HepG2 (cell line): ENCODE measurements around the gene SPACDR. TPM values are rescaled to one million over a fixed set of nuclear protein-coding genes. Genes with fewer than 3 reads are reported as not detected.

ENCODE experiments used
- ATAC-seq: fragments of 200-7000 bp; cut with Tn5 transposase; 3 replicates; pipeline ENCODE4 v1.9.1; 2020; ENCODE audit warnings: mild to moderate bottlenecking, moderate library complexity
- BruUV-seq: library from RNA; stranded (reverse); fragments of 400-500 nt; replicated peaks from 2 replicates; lab custom pipeline; 2021; lab: Mats Ljungman, UMichigan
- CTCF ChIA-PET: fragments of 300-600 bp; formaldehyde crosslinking; extraction: SDS; loops from one replicate; lab custom pipeline; 2021; ENCODE audit warnings: low total read pairs, inconsistent platforms, low intra/inter-chr PET ratio; lab: Yijun Ruan, JAX
- POLR2A ChIA-PET: fragments of 350-600 bp; sonication (Branson Sonifier 250); formaldehyde crosslinking; loops from one replicate; lab custom pipeline; 2020; ENCODE audit warnings: antibody characterized with exemption, inconsistent platforms; lab: Yijun Ruan, JAX
- DNase-seq: peaks from one replicate; pipeline ENCODE4 v3.0.0-alpha.2; 2015; ENCODE audit warnings: low spot score
- FAIRE-seq: peaks from 3 replicates; lab custom pipeline; 2011; peaks lifted over from hg19 to GRCh38; lab: Jason Lieb, UNC
- H2AFZ ChIP-seq: one replicate; pipeline ENCODE4 v1.6.1; 2011; ENCODE audit warnings: low read length, inconsistent platforms
- H3K27ac ChIP-seq: fragments of 300-600 bp; 3 replicates; pipeline ENCODE4 v1.8.0; 2011; ENCODE audit warnings: mixed run types, mild to moderate bottlenecking, mixed read lengths, low read length, inconsistent platforms; ENCODE audit not compliant: insufficient read depth; ENCODE audit errors: extremely low read length
- H3K27me3 ChIP-seq, 2 experiments: fragments of 200-600 bp in 1 of 2; 2 replicates in 1 of 2; 3 replicates in 1 of 2; pipeline versions ENCODE4 v1.6.0 to v1.8.0; 2011; ENCODE audit warnings: low read length in 2 of 2, mild to moderate bottlenecking in 2 of 2, moderate library complexity in 2 of 2, inconsistent platforms in 1 of 2; ENCODE audit not compliant: insufficient read depth in 2 of 2, control insufficient read depth in 1 of 2
- H3K36me3 ChIP-seq, 2 experiments: fragments of 200-600 bp in 1 of 2; replicated peaks in 1 of 2; 2 replicates in 1 of 2; 3 replicates in 1 of 2; pipeline versions ENCODE4 v1.5.1 to v1.8.0; 2011; ENCODE audit warnings: low read length in 2 of 2, inconsistent platforms in 1 of 2; ENCODE audit not compliant: insufficient read depth in 2 of 2, control insufficient read depth in 1 of 2
- H3K4me1 ChIP-seq: 2 replicates; pipeline ENCODE4 v1.5.1; 2012; ENCODE audit warnings: low read length, inconsistent platforms; ENCODE audit not compliant: insufficient read depth
- H3K4me2 ChIP-seq: 2 replicates; pipeline ENCODE4 v1.6.0; 2011; ENCODE audit warnings: low read depth, low read length, inconsistent platforms
- H3K4me3 ChIP-seq, 3 experiments: fragments of 200-600 bp in 1 of 3; sonication (generic), shearing (Covaris generic) in 1 of 3; replicated peaks in 1 of 3; 2 replicates each; pipeline ENCODE4 v1.5.1; 2011 to 2016; ENCODE audit warnings: low read length in 3 of 3, inconsistent platforms in 2 of 3, low read depth in 2 of 3, mild to moderate bottlenecking in 2 of 3, control low read depth in 1 of 3, mixed read lengths in 1 of 3; ENCODE audit not compliant: insufficient read depth in 1 of 3
- H3K79me2 ChIP-seq: one replicate; pipeline ENCODE4 v1.6.1; 2011; ENCODE audit warnings: low read length, inconsistent platforms; ENCODE audit not compliant: insufficient read depth
- H3K9ac ChIP-seq: 2 replicates; pipeline ENCODE4 v1.6.0; 2011; ENCODE audit warnings: mild to moderate bottlenecking, low read depth, low read length, inconsistent platforms; ENCODE audit not compliant: insufficient read depth
- H3K9me3 ChIP-seq: 2 replicates; pipeline ENCODE4 v1.5.1; 2012; ENCODE audit warnings: mild to moderate bottlenecking, low read length
- H4K20me1 ChIP-seq: 2 replicates; pipeline ENCODE4 v1.6.0; 2011; ENCODE audit warnings: inconsistent platforms, mild to moderate bottlenecking, low read length, moderate library complexity; ENCODE audit not compliant: insufficient read depth
- ASH2L ChIP-seq: fragments of 300-600, 200-600 bp; sonication (generic); IDR thresholded peaks from 2 replicates; pipeline ENCODE4 v1.7.0; 2017; ENCODE audit warnings: low read depth, mild to moderate bottlenecking, moderate library complexity, mixed read lengths, low read length; ENCODE audit not compliant: insufficient read length
- DZIP1 ChIP-seq: sonication (generic); formaldehyde crosslinking; IDR thresholded peaks from 2 replicates; pipeline ENCODE4 v1.5.0; 2020; ENCODE audit warnings: mild to moderate bottlenecking, missing genetic modification reagents
- FOXK2 ChIP-seq: fragments of 450-650 bp; IDR thresholded peaks from 2 replicates; pipeline ENCODE4 v1.6.1; 2016
- FOXP1 ChIP-seq, 2 experiments: fragments of 450-650 bp in 1 of 2; IDR thresholded peaks; 2 replicates each; pipeline ENCODE4 v1.6.1; 2017 to 2018; ENCODE audit warnings: antibody characterized with exemption in 1 of 2
- MTF1 ChIP-seq: sonication (generic); formaldehyde crosslinking; IDR thresholded peaks from 2 replicates; pipeline ENCODE4 v1.5.0; 2020; ENCODE audit warnings: missing genetic modification reagents
- NRL ChIP-seq: sonication (generic); formaldehyde crosslinking; IDR thresholded peaks from 2 replicates; pipeline ENCODE4 v1.5.0; 2020; ENCODE audit warnings: missing genetic modification reagents, mild to moderate bottlenecking, moderate library complexity, borderline replicate concordance
- SNAPC5 ChIP-seq: sonication (generic); formaldehyde crosslinking; IDR thresholded peaks from 2 replicates; pipeline ENCODE4 v1.8.1; 2023; ENCODE audit warnings: mild to moderate bottlenecking, missing genetic modification reagents, borderline replicate concordance
- ZNF232 ChIP-seq: sonication (generic); formaldehyde crosslinking; IDR thresholded peaks from 2 replicates; pipeline ENCODE4 v1.4.0; 2020; ENCODE audit warnings: missing genetic modification reagents, borderline replicate concordance
- ZNF468 ChIP-seq: sonication (generic); formaldehyde crosslinking; IDR thresholded peaks from 2 replicates; pipeline ENCODE4 v1.8.0; 2022; ENCODE audit warnings: mild to moderate bottlenecking, moderate library complexity, missing genetic modification reagents
- ZNF672 ChIP-seq: sonication (generic); formaldehyde crosslinking; IDR thresholded peaks from 2 replicates; pipeline ENCODE4 v1.8.1; 2022; ENCODE audit warnings: missing genetic modification reagents
- WGBS: methylation state at CpG from one replicate; pipeline ENCODE4 v1.1.6; 2017; ENCODE audit warnings: low lambda C conversion rate; 5-methylcytosine and 5-hydroxymethylcytosine counted together
- in situ Hi-C: cut with HindIII; loops from 2 replicates; pipeline ENCODE4 v1.10.0; 2017; ENCODE audit warnings: low pct_unique_long_range_greater_than_20kb; ENCODE audit not compliant: extremely low pct_ligation_motif_present
- intact Hi-C: fragments of 100-400 bp; cut with micrococcal nuclease; formaldehyde crosslinking; loops from one replicate; pipeline ENCODE4 v1.10.0; 2022; ENCODE audit not compliant: unreplicated experiment
- polyA plus RNA-seq, 8 experiments: library from polyadenylated mRNA; depleted of rRNA in 3 of 8; stranded (reverse) in 7 of 8; unstranded in 1 of 8; fragments of >200 nt; fragmentation: Illumina TruSeq in 4 of 8; extraction: Trizol in 4 of 8; gene quantifications; 2 replicates each; pipeline versions ENCODE4 v1.2.1 to v1.2.3, GENCODE V29; 2011 to 2016; ENCODE audit warnings: low read depth in 4 of 8, missing spikeins in 1 of 8, mixed read lengths in 1 of 8; ENCODE audit not compliant: insufficient read depth in 1 of 8
- total RNA-seq, 5 experiments: library from RNA; depleted of rRNA; stranded (reverse); fragments of >200 nt; fragmentation: Illumina TruSeq; extraction: Trizol; gene quantifications; 2 replicates each; pipeline ENCODE4 v1.2.3, GENCODE V29; 2016; ENCODE audit warnings: low read depth in 1 of 5
- TF ChIP-seq, protein P1 (sequence below): IDR thresholded peaks from 2 replicates; pipeline ENCODE4 v1.6.1; 2016; ENCODE audit warnings: missing compliant biosample characterization, missing genetic modification reagents, borderline replicate concordance

SPACDR gene
- total and polyA plus RNA-seq, 2 of the 13 experiments (the other 11 are each of a cell fraction or from before 2014, with no cell fraction given), result 0.41 TPM; not detected in 1

- TF ChIP-seq NRL (CRISPR knock-in tag), result 0 out of 2 replicates have a peak, but pooled peaks have one; percentile 16
- no peak for TF ChIP-seq ZNF672 (CRISPR knock-in tag)
- WGBS, result 96% methylated on average over 9 of the region's 9 CpGs
- Histone ChIP-seq H3K4me1 (peaks cover 48% of the 10 kb centered on the region), H3K27me3 (no peaks in the 10 kb centered on the region), H3K4me3 (no peak overlapping the region), H3K79me2 (no peaks in the 10 kb centered on the region), H4K20me1 (no peaks in the 10 kb centered on the region), H3K36me3 (no peaks in the 10 kb centered on the region), H3K4me2 (no peak overlapping the region), H3K27ac (peak overlapping the region; percentile 94), H3K9me3 (no peaks in the 10 kb centered on the region), H3K9ac (peak overlapping the region; percentile 69; the same call in 1 of the 2 replicates), H2AFZ (no peak overlapping the region)
- CTCF ChIA-PET, result no interaction called here
- POLR2A ChIA-PET, result interaction anchor here (1.1 to 6.6 kb wide), 6 partner anchors 9 to 343 kb away, joined by 3 to 199 read pairs (median 16); partner anchors contain the start of genes MEPCE, PPP1R35 and ZCWPW1
- ATAC-seq (no peak), FAIRE-seq (no peak), DNase-seq (no peak)
- intact Hi-C loops, result no loop called here
- in situ Hi-C loops, result no loop called here
- no TSS peak for BruUV-seq
These were observed 20.8 kb downstream of the SPACDR start for GRCh38 chr7:100443096-100443840.

GRCh38 chr7:100441641-100442535 lies 22.2 kb downstream of the SPACDR start:
- Histone ChIP-seq H3K27ac (no peak overlapping the region), H3K9me3 (no peaks in the 10 kb centered on the region), H3K4me2 (no peak overlapping the region), H3K27me3 (no peaks in the 10 kb centered on the region), H4K20me1 (no peaks in the 10 kb centered on the region), H3K4me3 (no peak overlapping the region), H2AFZ (no peak overlapping the region), H3K79me2 (no peaks in the 10 kb centered on the region), H3K9ac (no peak overlapping the region), H3K4me1 (peaks cover 60% of the 10 kb centered on the region), H3K36me3 (no peaks in the 10 kb centered on the region)
- ATAC-seq (no peak), FAIRE-seq (no peak), DNase-seq (no peak)
- POLR2A ChIA-PET, result interaction anchor here (1.1 to 6.6 kb wide), 4 partner anchors 12 to 231 kb away, joined by 3 to 199 read pairs (median 22); partner anchors contain the start of genes FBXO24, GNB2, LRCH4 and MEPCE
- in situ Hi-C loops (no loop called here), intact Hi-C loops (no loop called here)
- no TSS peak for BruUV-seq
- CTCF ChIA-PET, result no interaction called here
- 92% methylated on average over 11 of the region's 11 CpGs for WGBS
- TF ChIP-seq SNAPC5 (CRISPR knock-in tag), result no peak
- no peak for TF ChIP-seq FOXK2
- no peak for TF ChIP-seq ZNF232 (CRISPR knock-in tag)
- no peak for TF ChIP-seq DZIP1 (CRISPR knock-in tag)
- TF ChIP-seq, protein P1, sequence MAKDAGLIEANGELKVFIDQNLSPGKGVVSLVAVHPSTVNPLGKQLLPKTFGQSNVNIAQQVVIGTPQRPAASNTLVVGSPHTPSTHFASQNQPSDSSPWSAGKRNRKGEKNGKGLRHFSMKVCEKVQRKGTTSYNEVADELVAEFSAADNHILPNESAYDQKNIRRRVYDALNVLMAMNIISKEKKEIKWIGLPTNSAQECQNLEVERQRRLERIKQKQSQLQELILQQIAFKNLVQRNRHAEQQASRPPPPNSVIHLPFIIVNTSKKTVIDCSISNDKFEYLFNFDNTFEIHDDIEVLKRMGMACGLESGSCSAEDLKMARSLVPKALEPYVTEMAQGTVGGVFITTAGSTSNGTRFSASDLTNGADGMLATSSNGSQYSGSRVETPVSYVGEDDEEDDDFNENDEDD (CRISPR knock-in tag), result no peak
- TF ChIP-seq ASH2L, result no peak
- TF ChIP-seq FOXP1 (IDR thresholded peaks at IDR 0.05), result no peak
- TF ChIP-seq FOXP1 (CRISPR knock-in tag; IDR thresholded peaks at IDR 0.05), result no peak
- TF ChIP-seq ZNF468 (CRISPR knock-in tag), result no peak
- TF ChIP-seq MTF1, result no peak
